Lower leg skin (tissue), 3 donors: ENCODE results near the gene PLAAT3.

ENCODE experiments used
- CTCF ChIP-seq, 3 donors: fragments of 450-650 bp; IDR thresholded peaks; one replicate each; pipeline ENCODE4 v1.5.1; 2016; ENCODE audit warnings: antibody characterized with exemption in 3 of 3, mild to moderate bottlenecking in 3 of 3, moderate library complexity in 2 of 3
- POLR2A ChIP-seq, 2 donors: fragments of 450-650 bp; IDR thresholded peaks; one replicate each; pipeline ENCODE4 v1.6.1; 2016 to 2017; ENCODE audit warnings: antibody characterized with exemption in 2 of 2, mild to moderate bottlenecking in 1 of 2, moderate library complexity in 1 of 2

GRCh38 chr11:63567044-63567840 lies 47.0 kb downstream of the PLAAT3 start:
- no peak for TF ChIP-seq CTCF (IDR thresholded peaks at IDR 0.05)
- TF ChIP-seq POLR2A (IDR thresholded peaks at IDR 0.05), result no peak
